Central memory CD8-positive, alpha-beta T cell (primary cell): Measurements from ENCODE around the gene TBC1D4.

Experiments
- ATAC-seq: fragments of 150-1000 bp; cut with Tn5 transposase; replicated peaks from 2 replicates; pipeline ENCODE4 v1.10.0; 2022; ENCODE audit warnings: mild to moderate bottlenecking, moderate FRiP score, moderate number of reproducible peaks; ENCODE audit not compliant: poor library complexity, severe bottlenecking; ENCODE audit errors: extremely low read depth
- DNase-seq, 2 donors: peaks; one replicate each; pipeline ENCODE4 v3.0.0; 2021; ENCODE audit warnings: low spot score in 2 of 2
- H3K27ac Mint-ChIP-seq: one replicate; pipeline ENCODE4 v1.8.0; 2022; ENCODE audit warnings: low read depth, mild to moderate bottlenecking, moderate library complexity, mixed read lengths
- H3K27me3 Mint-ChIP-seq: one replicate; pipeline ENCODE4 v1.8.0; 2022; ENCODE audit warnings: mixed read lengths
- H3K36me3 Mint-ChIP-seq: one replicate; pipeline ENCODE4 v1.8.0; 2022; ENCODE audit warnings: mild to moderate bottlenecking, moderate library complexity, mixed read lengths; ENCODE audit not compliant: insufficient read depth
- H3K4me1 Mint-ChIP-seq: one replicate; pipeline ENCODE4 v1.8.0; 2022; ENCODE audit warnings: mixed read lengths
- H3K4me3 Mint-ChIP-seq: one replicate; pipeline ENCODE4 v1.8.0; 2022; ENCODE audit warnings: mild to moderate bottlenecking, moderate library complexity, mixed read lengths
- H3K9me3 Mint-ChIP-seq: one replicate; pipeline ENCODE4 v1.8.0; 2022; ENCODE audit warnings: mixed read lengths

Gene TBC1D4

DNA sequence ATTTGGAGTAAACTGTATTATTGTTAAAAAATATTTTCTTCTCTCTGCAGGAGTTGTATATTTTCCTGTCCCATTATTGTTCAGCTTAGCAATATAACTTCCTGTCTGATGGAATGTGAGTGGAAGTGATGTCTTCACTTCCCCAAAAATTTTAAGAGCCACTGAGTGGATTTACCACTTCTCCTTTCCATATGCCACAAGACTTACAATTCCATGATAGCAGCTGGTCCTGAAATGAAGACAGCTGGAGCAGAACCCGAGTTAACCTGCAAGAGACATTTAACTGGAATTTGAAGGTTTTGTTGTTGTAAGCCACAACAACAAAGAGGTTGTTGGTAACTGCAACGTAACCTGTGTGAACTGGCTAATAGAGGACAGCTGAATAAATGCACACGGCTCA, 23.4 kb upstream of the TBC1D4 start:
- Mint-ChIP-seq H3K27ac (no peak overlapping the region), H3K4me1 (no peaks in the 10 kb centered on the region), H3K36me3 (no peaks in the 10 kb centered on the region), H3K27me3 (no peaks in the 10 kb centered on the region), H3K4me3 (no peak overlapping the region), H3K9me3 (peaks cover 5% of the 10 kb centered on the region)
- ATAC-seq (no peak), DNase-seq (no peak)

GRCh38 chr13:75495938-75496337, 14.0 kb upstream of the TBC1D4 start:
- DNase-seq (no peak), ATAC-seq (no peak)
- Mint-ChIP-seq H3K27me3 (peaks cover 38% of the 10 kb centered on the region), H3K27ac (no peak overlapping the region), H3K36me3 (no peaks in the 10 kb centered on the region), H3K4me3 (no peak overlapping the region), H3K9me3 (no peaks in the 10 kb centered on the region), H3K4me1 (no peaks in the 10 kb centered on the region)

DNA sequence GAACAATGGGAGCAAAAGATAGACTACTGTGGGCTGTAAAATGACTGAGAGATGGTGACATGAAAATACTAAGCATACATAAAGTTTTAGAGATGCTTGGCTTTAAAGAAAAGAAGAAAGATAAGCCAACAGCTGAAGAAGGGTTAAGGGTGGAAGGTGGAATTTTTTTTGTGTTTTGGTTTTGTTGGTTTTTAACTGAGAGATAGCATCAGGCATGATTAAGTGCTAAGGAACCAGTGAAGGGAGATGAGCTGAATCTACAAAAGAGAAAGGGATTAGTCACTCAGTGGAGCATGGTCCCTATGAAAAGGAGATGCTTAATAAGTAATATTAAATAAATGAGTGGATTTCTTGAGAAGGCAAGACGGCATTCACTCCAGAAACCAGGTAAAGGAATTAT, 12.5 kb upstream of the TBC1D4 start:
- no peak for DNase-seq
- Mint-ChIP-seq H3K27me3 (peaks cover 43% of the 10 kb centered on the region), H3K9me3 (no peaks in the 10 kb centered on the region), H3K4me1 (peaks cover 2% of the 10 kb centered on the region), H3K36me3 (no peaks in the 10 kb centered on the region), H3K4me3 (no peak overlapping the region), H3K27ac (no peak overlapping the region)
- ATAC-seq, result no peak

DNA sequence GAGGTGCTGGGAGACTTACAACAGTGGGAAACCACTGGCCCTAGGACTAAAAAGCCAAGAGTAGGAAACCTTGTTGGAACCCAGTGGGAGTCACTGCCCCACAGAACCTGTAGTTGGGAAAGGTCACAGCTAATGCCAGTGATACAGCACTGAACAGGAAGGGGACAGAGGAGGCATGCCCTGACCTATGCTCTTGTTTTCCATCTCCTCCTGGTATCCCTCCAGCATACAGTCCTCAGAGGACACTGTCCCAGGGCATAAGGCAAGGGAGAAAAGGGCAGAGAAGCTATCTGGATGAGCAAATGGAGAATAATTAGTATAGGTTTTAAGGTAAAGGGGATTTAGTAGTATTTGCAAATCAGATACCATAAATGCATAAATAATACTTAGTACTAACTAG, 11.2 kb upstream of the TBC1D4 start:
- Mint-ChIP-seq H3K27me3 (peaks cover 34% of the 10 kb centered on the region), H3K4me3 (no peak overlapping the region), H3K4me1 (peaks cover 5% of the 10 kb centered on the region), H3K9me3 (no peaks in the 10 kb centered on the region), H3K36me3 (peaks cover 1% of the 10 kb centered on the region), H3K27ac (no peak overlapping the region)
- no peak for ATAC-seq
- no peak for DNase-seq

DNA sequence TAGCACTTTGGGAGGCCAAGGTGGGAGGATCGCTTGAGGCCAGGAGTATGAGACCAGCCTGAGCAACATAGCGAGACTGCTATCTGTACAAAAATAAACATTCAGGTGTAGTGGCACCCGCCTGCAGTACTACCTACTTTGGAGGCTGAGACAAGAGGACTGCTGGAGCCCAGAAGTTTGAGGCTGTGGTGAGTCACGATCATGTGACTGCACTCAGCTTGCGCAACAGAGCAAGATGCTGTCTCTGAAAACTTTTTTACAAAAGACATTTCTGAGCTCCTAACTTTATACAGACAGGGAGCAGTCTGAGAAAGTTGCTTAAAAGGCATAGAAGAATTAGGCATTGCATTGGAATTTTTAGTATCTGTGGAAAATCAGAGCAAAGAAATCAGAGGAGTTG, 10.4 kb upstream of the TBC1D4 start:
- ATAC-seq (no peak), DNase-seq (no peak)
- H3K4me1 Mint-ChIP-seq, result peaks cover 5% of the 10 kb centered on the region
- H3K4me3 Mint-ChIP-seq, result no peak overlapping the region
- peaks cover 31% of the 10 kb centered on the region for H3K27me3 Mint-ChIP-seq
- no peak overlapping the region for H3K27ac Mint-ChIP-seq
- peaks cover 1% of the 10 kb centered on the region for H3K36me3 Mint-ChIP-seq
- no peaks in the 10 kb centered on the region for H3K9me3 Mint-ChIP-seq

- peaks cover 5% of the 10 kb centered on the region for H3K4me1 Mint-ChIP-seq
- peaks cover 1% of the 10 kb centered on the region for H3K36me3 Mint-ChIP-seq
- H3K27ac Mint-ChIP-seq, result no peak overlapping the region
- no peak for DNase-seq
- no peaks in the 10 kb centered on the region for H3K9me3 Mint-ChIP-seq
- peaks cover 34% of the 10 kb centered on the region for H3K27me3 Mint-ChIP-seq
- ATAC-seq, result no peak
- no peak overlapping the region for H3K4me3 Mint-ChIP-seq
Measured at GRCh38 chr13:75491376-75491775, 9.4 kb upstream of the TBC1D4 start.

GRCh38 chr13:75489502-75490263, 7.7 kb upstream of the TBC1D4 start:
- Mint-ChIP-seq H3K27me3 (peaks cover 51% of the 10 kb centered on the region), H3K9me3 (no peaks in the 10 kb centered on the region), H3K27ac (peak overlapping the region; percentile 82), H3K4me1 (peaks cover 5% of the 10 kb centered on the region), H3K36me3 (peaks cover 1% of the 10 kb centered on the region), H3K4me3 (peak overlapping the region; percentile 73)
- ATAC-seq (peak; percentile 77), DNase-seq (no peak)

- H3K4me3 Mint-ChIP-seq, result no peak overlapping the region
Measured at GRCh38 chr13:75486146-75487062, 4.4 kb upstream of the TBC1D4 start.

DNA sequence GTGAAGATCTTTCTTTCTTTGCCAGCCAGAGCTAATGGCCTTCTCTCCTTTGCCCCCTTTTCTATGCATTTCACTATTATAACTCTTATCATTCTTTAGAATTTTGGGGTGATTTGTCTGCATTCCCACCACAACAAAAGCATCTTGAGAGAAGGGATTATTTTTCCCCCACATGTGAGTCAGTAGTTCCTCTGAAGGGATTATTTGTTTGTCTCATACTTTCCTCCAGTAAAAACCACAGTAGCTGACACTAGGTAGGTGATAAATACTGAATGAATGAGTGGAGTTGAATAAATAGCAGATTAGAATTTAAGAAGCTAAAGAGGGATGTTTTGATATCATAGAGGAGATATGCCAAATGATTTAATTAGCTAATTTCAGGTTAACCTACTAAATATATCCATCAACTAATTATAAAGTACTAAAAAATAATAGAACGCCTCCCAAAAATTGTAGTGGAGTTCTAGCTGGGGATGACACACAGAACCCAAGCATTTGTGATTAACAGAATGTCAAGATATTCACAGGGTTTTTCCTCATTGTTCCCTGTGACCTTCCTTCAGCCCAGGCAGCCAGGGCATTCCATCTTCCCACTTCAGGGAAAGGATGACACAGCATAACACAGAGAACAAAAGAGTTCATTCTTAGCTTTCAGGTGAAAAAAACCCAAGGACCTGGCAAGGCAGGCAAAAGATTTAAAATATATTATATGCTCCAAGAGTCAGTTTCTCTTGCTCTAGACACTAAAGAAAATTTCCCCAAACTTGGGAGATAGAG, 3.5 kb upstream of the TBC1D4 start:
- Mint-ChIP-seq H3K27me3 (peaks cover 66% of the 10 kb centered on the region), H3K4me1 (peaks cover 17% of the 10 kb centered on the region), H3K9me3 (no peaks in the 10 kb centered on the region), H3K36me3 (peaks cover 7% of the 10 kb centered on the region), H3K27ac (no peak overlapping the region), H3K4me3 (no peak overlapping the region)
- DNase-seq (no peak), ATAC-seq (no peak)

More at GRCh38 chr13:75486146-75487062, 4.4 kb upstream of the TBC1D4 start:
- Mint-ChIP-seq H3K4me1 (peaks cover 12% of the 10 kb centered on the region), H3K27me3 (peaks cover 66% of the 10 kb centered on the region), H3K36me3 (peaks cover 4% of the 10 kb centered on the region), H3K9me3 (no peaks in the 10 kb centered on the region), H3K27ac (no peak overlapping the region)
- ATAC-seq, result no peak
- DNase-seq, result no peak

- H3K27me3 Mint-ChIP-seq, result peaks cover 92% of the 10 kb centered on the region
Measured at GRCh38 chr13:75482820-75483079, 781 bp upstream of the TBC1D4 start.

GRCh38 chr13:75481176-75482069, 546 bp downstream of the TBC1D4 start:
- ATAC-seq (peak; percentile 45), DNase-seq (peak in 1 of 2 donors; percentile 14)
- Mint-ChIP-seq H3K27me3 (peaks cover 89% of the 10 kb centered on the region), H3K4me3 (peak overlapping the region; percentile 93), H3K4me1 (peaks cover 12% of the 10 kb centered on the region), H3K27ac (no peak overlapping the region), H3K9me3 (no peaks in the 10 kb centered on the region), H3K36me3 (peaks cover 6% of the 10 kb centered on the region)

More at GRCh38 chr13:75482820-75483079, 781 bp upstream of the TBC1D4 start:
- H3K9me3 Mint-ChIP-seq, result no peaks in the 10 kb centered on the region
- H3K4me1 Mint-ChIP-seq, result peaks cover 12% of the 10 kb centered on the region
- ATAC-seq, result no peak
- peaks cover 6% of the 10 kb centered on the region for H3K36me3 Mint-ChIP-seq
- peak overlapping the region; percentile 29 for H3K27ac Mint-ChIP-seq
- H3K4me3 Mint-ChIP-seq, result peak overlapping the region; percentile 93
- DNase-seq, result no peak
